ENCODE measurements around the gene HECTD1.
"Not testable (repeated sequence)": the region's sequence is repeated elsewhere in the genome, so short reads cannot be mapped to it uniquely, and the experiment has no call there.

The HECTD1 gene

GRCh38 chr14:31207755-31208545 is at the start of gene HECTD1:
Gene HECTD1, minus strand, starts transcription at chr14:31207793. Its CDS starts 1,857 bp downstream, at chr14:31205936.
- DNase-seq (ENCODE audit: low read depth): peak; percentile 91

DNA sequence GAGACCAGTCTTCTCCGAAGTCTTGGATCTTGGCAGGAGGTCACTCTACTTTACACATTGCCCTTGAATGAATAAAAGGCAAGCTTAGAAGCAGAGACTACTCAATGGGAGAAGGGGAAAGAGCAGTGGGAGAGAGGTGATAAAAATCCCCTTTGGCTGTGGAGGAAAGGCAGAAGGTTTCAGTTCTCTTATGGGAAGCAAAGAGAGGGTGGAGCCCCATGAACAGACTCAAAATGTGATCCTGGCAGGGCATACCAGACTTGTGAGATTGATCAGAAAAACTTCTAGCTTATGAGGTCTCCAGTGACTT is 49.6 kb upstream of the HECTD1 start:
- DNase-seq (ENCODE audit: low read depth): no peak

DNA sequence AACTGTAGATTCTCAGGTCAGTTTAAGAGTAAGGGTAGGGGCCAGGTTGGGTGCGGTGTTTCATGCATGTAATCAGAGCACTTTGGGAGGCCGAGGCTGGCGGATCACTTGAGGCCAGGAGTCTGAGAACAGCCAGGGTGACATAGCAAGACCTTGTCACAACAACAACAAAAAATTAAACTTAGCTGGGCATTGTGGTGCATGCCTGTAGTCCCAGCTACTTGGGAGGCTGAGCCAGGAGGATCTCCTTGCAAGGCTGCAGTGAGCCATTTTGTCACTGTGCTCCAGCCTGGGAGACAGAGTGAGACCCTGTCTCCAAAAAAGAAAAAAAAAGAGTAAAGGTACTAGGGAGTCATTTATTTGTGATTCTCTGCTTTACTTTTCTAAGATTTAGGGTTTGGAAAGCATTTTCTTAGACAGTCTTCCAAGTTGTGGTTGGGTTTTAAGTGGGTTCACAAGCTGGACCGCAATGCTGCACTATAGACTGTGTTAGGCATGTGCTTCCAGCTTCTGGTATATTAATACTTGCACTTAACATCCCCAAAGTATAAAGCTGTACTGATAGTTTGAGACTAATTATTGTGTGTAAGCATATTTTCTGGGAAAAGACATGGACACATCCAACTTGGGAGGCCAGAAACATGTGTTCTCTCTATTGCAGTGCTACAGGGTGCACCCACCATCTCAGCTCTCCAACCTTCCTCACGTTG is 49.1 kb upstream of the HECTD1 start:
- no peak for DNase-seq (ENCODE audit: low read depth)

- not testable (repeated sequence) for DNase-seq (ENCODE audit: low read depth)
These were observed 48.3 kb upstream of the HECTD1 start for GRCh38 chr14:31255918-31256317.

DNA sequence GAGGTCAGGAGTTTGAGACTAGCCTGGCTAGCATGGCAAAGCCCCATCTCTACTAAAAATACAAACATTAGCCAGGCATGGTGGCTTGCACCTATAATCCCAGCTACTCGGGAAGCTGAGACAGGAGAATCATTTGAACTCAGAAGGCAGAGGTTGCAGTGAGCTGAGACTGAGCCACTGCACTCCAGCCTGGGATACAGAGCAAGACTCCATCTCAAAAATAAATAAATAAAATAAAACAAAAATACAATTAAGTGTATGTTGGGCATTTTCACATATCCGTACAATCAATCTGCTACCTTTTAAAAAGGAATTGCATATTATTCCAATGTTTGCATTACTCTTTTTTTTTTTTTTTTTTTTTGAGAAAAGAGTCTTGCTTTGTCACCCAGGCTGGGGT is 47.7 kb upstream of the HECTD1 start:
- DNase-seq (ENCODE audit: low read depth): no peak

DNA sequence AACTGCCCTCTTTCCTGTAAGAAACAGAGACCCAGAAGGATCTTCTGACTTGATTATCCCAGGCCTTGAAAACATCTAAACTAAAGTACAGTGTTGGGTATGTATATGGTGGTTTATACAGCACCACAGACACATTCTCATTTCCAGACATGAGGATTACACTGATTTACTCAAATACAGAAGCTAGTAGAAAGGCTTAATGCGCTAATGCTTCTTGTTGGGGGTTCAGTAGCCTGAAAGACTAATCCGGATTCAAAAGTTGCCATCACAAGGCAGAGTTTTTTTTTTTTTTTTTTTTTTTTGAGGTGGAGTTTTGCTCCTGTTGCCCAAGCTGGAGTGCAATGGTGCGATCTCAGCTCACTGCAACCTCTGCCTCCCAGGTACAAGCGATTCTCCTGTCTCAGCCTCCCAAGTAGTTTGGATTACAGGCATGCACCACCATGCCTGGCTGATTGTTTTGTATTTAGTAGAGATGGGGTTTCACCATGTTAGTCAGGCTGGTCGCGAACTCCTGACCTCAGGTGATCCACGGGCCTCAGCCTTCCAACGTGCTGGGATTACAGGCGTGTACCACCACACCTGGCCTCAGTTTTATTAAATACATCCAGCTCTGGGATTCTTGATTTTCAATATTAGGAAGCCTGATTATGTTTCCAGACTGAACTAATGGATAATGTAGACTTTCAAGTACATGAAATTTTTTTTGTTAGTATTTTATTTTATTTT is 46.3 kb upstream of the HECTD1 start:
- no peak for DNase-seq (ENCODE audit: low read depth)

DNA sequence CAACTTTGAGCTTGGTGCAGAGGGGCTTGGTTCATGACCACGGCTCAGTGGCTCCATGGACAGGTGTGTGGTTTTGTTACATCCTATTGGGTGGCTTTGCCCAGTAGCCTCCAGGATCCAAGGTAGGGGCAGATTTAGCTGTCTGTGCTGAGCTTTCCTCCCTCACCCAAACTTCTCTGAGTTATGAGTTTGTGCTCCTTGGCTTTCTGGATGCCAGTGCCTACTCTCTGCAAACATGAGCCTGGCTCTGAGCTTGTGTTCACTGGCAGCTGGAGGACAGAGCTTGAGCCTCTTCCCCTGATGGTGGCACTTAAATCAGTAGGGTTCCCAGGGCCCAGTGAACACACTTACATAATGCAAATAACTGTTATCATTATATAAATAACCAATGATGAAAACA is 45.3 kb upstream of the HECTD1 start:
- no peak for DNase-seq (ENCODE audit: low read depth)

- DNase-seq (ENCODE audit: low read depth): no peak
These were observed 43.7 kb upstream of the HECTD1 start for GRCh38 chr14:31251028-31251958.

- DNase-seq (ENCODE audit: low read depth): no peak
These were observed 37.0 kb upstream of the HECTD1 start for GRCh38 chr14:31244626-31245025.

GRCh38 chr14:31243860-31244259 is 36.3 kb upstream of the HECTD1 start:
- no peak for DNase-seq (ENCODE audit: low read depth)

GRCh38 chr14:31242161-31242940 is 34.8 kb upstream of the HECTD1 start:
- DNase-seq (ENCODE audit: low read depth): peak; percentile 13

DNA sequence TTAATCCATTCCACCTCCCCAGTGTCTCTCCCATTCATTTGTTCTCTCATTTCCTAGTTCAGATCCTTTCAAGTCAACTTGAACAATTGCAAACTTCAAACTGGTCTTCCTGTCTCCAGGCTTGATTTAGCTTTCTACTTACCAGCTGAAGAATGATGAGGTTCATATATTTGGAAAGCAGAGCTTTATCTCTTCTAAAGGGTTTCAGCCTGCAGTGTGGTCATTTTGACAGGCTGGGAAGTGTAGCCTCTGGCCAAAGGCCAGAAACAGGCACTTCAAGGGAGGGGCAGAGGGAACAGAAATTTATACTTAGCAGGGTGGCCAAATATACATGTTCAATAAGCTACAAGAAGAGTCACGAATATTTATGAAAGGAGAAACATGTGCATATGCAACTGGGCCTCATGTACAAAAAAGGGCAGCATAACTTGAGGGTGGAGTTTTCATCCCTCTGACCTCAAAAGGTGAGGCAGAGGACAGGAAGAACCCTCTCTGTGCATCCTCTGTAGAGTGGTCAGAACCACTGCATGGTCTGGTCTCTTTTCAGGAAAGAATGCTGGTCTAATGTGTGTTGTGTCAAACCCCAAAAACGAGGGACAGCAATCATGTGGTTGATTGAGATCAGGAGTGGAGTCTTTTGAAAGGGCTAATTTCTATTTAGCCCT is 34.0 kb upstream of the HECTD1 start:
- no peak for DNase-seq (ENCODE audit: low read depth)

DNA sequence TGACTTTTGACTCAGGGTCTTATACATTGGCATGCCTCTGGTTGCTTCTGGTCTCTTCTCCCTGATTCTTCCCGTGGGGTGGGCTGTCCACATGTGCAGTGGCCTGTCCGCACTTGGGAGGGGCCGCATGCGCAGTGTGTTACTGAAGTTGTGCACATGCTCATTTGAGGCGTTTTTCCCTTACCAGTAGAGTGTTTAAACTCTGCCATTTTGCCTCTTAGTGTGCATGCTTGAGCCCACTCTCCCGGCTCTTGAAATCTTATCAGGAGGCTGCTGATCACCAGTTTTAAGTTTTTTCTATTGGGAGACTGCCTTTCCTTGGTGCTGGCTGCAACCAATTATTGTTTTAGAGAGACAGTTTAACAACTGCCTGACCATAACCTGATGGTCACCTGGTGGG is 32.1 kb upstream of the HECTD1 start:
- no peak for DNase-seq (ENCODE audit: low read depth)

DNA sequence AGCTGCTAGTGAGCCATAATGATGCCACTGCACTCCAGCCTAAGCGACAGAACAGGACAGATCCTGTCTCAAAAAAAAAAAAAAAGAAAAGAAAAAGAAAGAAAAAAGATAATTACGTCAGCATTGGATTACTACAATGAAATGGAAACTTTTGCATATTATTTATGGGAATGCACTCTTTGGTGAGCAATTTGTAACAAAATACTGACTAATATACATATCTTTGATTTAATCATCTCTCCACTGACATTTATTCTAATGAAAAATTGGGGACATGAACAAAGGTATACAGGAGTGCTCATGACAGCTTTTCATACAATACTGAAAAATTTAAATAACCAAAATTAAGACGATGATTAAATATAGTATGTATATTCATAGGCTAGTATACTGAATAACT is 27.9 kb upstream of the HECTD1 start:
- DNase-seq (ENCODE audit: low read depth): no peak

GRCh38 chr14:31232081-31232480 is 24.5 kb upstream of the HECTD1 start:
- no peak for DNase-seq (ENCODE audit: low read depth)

DNA sequence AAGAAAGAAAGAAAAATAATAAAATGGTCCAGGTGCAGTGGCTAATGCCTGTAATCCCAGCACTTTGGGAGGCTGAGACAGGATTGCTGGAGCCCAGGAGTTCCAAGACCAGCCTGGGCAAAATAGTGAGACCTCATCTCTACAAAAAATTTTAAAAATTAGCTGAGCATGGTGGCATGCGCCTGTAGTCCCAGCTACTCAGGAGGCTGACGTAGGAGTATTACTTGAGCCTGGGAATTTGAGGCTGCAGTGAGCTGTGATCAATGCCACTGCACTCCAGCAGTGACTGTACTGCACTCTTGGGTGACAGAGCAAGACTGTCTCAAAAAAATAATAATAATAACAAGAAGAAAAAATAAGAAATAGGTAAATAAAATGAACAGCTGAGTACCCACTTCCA is 23.7 kb upstream of the HECTD1 start:
- not testable (repeated sequence) for DNase-seq (ENCODE audit: low read depth)

GRCh38 chr14:31230573-31230958 is 23.0 kb upstream of the HECTD1 start:
- DNase-seq (ENCODE audit: low read depth): no peak

DNA sequence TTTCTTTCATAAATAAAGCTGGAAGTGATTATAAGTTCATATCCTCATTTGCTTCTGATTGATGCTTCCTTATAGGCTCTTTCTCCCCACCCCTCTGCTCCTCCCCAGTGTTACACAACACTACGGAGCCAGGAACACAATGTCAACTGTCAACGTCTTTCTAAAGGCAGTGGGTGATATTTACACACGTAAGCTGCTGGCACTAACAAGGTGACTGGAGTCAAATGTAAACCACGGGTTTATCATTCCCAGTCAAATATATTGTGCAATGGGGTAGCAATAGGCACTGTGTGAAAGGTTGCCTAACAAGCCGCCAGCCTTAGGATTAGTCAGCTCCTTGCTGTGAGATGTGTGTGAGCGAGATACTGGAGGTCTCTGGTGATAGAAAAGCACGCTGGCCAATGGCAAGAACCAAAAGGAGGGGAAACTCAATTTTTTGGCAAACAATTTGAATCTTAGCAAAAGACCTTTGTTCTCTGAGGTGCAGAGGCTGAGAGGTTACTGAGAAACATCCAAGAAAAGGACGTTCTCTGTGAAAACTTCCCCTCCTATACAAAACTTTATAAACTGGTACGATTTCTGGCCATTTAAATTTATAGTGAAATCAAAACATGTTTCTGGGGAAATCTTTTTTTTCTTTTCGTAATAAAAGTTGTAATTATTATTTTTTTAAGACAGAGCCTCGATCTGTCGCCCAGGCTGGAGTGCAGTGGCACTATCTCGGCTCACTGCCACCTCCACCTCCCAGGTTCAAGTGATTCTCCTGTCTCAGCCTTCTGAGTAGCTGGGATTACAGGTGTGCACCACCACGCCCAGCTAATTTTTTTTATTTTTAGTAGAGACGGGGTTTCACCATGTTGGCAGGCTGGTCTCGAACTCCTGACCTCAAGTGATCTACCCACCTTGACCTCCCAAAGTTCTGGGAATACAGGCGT is 22.3 kb upstream of the HECTD1 start:
- DNase-seq (ENCODE audit: low read depth): peak; percentile 95

GRCh38 chr14:31229009-31229408 is 21.4 kb upstream of the HECTD1 start:
- DNase-seq (ENCODE audit: low read depth): no peak
